Measurements from ENCODE around the gene ACTL6B.

Gene ACTL6B

GRCh38 chr7:100599911-100600729 is 56.1 kb downstream of the ACTL6B start:
- DNase-seq = no peak

GRCh38 chr7:100598425-100598824 is 57.8 kb downstream of the ACTL6B start:
- no peak for DNase-seq

- no peak for DNase-seq
Measured at GRCh38 chr7:100595188-100595587, 61.1 kb downstream of the ACTL6B start.
